Thyroid gland (tissue), 4 donors: ENCODE results near the gene LMO7.

Experiments used
- CTCF ChIP-seq, 6 experiments: fragments of 200-600 bp in 3 of 6; fragments of 450-650 bp in 3 of 6; sonication (generic) in 3 of 6; IDR thresholded peaks; one replicate each; pipeline ENCODE4 v1.5.1; 2016 to 2019; ENCODE audit warnings: antibody characterized with exemption in 6 of 6, mild to moderate bottlenecking in 2 of 6, inconsistent platforms in 1 of 6, moderate library complexity in 1 of 6
- POLR2A ChIP-seq, 2 donors: fragments of 450-650 bp; IDR thresholded peaks; one replicate each; pipeline ENCODE4 v1.6.1; 2017; ENCODE audit warnings: antibody characterized with exemption in 2 of 2, mild to moderate bottlenecking in 2 of 2, moderate library complexity in 1 of 2

DNA sequence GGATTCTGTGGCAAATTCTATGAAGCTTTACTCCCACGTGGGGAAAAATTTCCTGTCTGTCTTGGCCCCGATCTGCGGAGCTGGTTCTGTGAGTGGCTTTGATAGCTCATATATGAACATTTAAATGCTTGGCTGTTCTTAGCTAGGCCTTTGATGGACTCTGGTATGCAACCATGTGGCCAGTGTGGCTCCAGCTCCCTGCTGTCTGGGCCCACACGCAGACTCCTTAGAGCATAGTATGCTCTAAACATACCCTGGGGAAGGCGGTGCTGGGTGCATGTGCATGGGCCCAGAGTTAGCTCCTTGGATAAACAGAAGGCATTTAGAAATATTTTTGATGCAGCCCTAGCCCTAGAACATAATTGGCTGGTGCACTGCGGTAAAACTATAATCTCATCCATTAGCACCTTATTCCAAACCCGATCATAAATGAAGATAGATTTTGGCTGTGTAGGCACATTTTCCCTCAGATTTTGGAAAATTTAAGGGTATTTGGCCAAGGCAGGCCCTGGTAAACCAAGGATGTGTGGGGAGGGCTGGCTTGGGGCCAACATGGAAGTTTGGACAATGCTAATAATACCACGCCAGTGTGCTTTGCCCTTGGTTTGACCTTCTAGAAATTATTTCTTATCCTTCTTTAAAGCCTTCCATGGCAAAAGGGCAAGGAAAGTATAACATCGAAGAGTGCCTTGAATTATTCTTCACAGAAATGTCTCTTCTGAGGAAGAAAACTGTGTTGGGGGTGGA is 153.5 kb downstream of the LMO7 start:
- TF ChIP-seq CTCF (IDR thresholded peaks at IDR 0.05) (no peak), POLR2A (IDR thresholded peaks at IDR 0.05) (no peak)
